HG03159 (cell line): ENCODE measurements around the gene ORM2.

ENCODE experiments used
- ATAC-seq: cut with Tn5 transposase; IDR thresholded peaks from one replicate; pipeline ENCODE4 v1.9.1; 2021; ENCODE audit warnings: mild to moderate bottlenecking, moderate library complexity; ENCODE audit not compliant: unreplicated experiment

Gene ORM2

DNA sequence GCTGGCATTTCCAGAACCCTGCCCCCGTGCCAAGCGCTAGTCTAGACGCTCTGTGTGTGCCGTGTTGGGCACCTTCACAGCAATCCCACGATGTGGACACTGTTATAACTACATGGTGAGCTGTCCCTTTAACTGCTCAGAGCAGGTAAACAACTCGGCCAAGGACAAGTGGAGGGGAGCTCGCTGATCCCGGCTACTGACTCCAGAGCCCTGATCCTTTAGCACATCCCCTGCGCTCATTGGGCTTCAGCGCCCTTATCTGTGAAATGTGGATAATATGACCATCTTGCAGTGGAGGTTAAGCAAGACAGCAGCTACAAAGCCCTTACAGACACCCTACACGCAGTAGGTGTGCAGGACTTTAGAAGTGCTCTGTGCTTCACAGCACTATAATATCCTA lies 16.5 kb downstream of the ORM2 start:
- ATAC-seq, result no peak

DNA sequence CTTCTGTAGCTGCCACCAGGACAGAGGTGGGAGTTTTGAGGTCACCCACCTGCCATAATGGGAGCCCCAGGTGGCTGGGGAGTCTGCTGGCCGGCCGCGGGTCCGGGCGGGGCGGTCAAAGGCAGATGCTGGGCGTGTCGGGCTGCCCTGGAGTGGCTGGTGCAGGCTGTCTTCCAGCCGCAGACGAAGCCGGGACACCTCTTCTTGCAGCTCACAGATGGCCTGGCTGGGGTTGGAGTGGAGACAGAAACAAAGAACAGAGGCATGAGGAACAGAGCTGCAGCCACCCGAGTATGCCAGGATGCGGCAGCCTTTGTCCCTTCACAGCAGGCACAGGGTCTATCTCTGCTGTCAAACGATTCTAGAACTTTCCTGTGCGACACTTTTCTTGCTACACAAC lies 18.0 kb downstream of the ORM2 start:
- no peak for ATAC-seq

DNA sequence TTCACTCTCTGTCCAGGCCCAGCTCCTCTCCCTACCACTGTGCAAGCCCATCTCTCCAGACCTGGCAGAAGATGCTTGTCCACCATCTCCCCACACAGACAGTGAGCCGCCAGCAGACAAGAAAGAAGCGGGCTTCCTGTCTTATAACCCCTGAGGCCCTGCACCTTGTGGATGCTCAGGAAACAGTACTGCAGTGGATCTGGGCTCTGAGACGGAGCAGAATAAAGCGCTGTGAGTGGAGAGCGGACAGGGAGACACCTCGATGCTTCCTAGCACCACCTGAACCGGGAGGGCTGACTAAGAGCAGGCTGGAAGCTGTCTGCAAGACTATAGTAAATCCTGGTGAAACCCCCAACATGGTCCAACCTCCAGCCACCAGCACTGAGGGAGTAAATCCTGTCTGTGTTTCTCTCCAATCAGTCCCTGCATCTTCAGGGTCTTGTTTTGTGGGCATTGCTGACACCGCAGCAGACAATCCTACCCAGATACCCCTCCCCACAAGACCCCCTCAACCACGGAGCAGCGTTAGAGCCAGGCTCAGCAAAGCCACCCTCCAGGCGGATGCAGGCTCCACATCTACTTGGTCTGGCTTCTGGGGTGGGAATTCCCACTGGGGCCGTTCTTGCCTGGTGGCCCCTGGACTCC lies 18.7 kb downstream of the ORM2 start:
- ATAC-seq, result no peak

DNA sequence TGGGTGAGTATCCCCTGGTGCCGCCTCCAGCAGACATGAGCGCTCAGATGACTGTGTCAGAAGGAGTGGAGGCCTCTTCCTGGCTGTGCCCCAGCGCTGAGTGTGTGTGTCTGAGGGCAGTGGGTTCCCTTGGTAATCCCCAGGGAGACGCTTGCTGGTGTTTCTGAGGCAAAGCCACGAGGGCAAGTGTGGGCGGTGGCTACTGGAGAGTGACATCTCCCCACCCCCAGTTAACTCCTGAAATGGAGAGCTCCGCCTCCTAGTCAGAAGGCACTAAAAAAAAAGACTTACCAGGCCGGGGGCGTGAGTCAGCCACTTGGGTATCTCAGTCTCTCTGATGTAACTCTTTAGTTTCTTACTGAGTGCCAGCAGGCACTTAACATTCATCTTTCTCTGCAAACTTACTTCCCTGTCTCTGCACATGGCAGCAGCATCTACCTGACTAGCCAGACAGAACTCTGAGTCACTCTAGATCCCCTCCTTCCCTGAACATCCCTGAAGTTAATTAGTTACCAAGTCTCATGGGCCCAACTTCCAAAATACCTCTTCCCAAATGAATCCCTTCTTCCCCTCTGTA lies 19.3 kb downstream of the ORM2 start:
- peak; percentile 81 for ATAC-seq

DNA sequence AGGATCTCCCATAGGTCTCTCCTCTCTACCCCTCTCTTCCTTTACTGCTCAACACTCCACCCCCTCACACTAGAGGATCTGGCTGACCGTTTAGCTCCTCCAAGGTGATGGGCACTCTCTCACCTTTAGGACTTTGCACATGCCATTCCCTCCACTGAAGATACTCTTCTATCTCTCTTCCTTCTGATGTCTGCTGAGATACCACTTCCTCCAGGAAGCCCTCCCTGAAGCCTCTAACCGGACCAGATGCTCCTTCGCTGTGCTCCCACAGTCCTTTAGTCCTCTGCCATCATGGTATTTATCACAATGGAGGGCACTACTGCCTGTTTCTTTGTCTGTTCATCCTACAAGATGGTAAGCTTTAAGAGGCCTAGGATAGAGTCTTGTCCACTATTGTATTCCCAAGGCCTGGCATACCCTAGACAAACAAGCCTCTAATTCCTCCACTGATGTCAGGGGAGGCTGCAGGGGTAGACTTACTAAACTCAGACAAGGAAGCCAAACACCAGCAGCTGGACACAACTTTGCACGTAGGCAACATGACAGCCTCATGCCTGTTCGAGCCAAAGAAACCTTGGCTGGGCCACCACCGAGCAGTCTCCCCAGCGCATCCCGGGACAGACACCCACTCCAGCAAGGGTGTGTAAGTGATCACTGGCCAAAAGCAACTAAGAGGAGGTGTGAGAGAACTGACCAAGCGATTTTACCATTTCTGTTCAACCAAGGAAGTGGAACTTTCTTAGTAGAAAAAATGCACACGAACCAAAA lies 20.2 kb downstream of the ORM2 start:
- no peak for ATAC-seq

DNA sequence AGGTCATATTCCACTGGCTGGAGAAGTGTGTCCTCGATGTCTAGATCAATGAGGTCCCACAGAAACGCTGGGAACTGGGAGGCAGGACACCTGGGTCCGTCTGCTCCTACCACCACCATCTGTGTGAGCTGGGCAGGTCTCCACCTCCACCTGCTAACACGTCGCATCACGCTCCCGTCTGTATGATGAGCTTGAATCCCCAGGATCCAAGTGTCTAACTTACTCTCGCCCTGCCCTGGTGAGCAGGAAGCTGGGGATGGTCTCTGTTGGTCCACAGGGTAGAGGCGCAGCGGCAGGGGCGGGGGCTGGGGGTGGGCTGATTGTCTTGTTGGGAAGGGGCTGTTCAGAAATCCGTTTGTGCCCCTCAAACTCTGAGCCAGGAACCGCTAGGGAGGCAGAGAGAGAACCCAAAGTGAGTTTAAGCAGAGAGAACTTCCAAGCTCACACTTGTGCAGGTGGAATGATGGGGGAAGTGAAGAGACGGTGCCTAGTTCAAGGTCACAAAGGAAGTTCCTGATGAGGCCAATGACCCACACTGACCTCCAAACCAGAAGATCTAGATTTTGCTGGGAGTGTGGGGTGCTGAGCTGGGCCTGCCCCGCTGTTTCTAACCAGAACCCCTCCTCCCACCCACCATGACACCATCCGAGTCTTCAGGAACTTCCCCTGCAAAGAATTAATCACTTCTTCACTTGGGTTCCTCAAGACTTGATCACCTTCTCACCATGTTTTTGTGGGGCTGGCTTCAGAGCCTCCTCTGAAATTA lies 21.1 kb downstream of the ORM2 start:
- no peak for ATAC-seq

DNA sequence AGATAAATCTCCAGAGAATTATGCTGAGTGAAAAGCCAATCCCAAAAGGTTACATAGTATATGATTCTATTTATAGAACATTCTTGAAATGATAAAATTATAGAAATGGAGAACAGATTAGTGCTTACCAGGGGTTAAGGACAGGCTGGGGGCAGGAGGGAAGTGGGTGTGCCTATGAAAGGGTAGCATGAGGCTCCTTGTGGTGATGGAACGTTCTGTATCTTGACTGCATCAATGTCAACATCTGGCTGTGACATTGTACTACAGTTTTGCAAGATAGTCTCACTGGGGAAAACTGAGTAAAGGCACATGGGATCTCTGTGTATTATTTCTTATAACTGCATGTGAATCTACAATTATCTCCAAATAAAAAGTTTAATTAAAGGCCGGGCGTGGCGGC lies 22.3 kb downstream of the ORM2 start:
- ATAC-seq, result no peak

DNA sequence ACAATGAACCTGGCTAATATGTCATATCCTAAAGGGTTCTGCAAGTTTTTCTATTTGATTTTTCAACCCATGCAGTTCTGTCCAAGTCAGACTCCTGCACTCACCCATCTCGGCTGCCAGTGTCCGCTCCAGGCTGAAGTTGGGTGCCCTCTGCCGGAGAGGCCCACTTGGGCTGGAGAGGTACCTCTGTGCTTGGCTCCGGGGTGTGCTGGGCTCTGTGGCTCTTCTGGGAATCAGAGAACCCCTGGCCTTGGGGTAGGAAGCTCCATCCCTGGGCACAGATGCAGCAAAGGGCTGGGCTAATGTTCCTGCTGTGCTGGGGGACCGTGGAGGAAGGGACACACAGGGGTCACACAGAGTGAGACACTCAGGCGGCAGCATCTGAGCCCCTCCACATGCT lies 26.2 kb downstream of the ORM2 start:
- no peak for ATAC-seq

DNA sequence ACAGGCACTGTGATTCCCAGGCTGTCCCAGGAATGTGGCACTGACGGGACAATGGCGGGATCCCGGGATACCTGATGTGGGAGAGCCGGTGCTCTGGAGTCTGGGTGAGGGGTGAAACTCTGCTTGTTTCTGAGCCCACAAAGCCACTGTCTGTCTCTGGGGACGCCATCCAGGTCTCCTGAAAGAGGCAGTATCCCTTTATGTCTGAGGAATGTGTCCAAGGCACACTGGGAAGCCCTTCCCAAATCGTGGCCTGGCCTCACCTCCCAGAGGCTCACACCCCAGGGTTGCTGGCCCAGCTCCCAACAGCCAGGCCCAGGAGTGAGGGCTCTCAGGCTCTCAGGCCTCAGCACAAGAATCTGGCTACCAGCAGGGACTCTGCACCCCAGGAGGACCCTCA lies 27.1 kb downstream of the ORM2 start:
- ATAC-seq, result no peak

DNA sequence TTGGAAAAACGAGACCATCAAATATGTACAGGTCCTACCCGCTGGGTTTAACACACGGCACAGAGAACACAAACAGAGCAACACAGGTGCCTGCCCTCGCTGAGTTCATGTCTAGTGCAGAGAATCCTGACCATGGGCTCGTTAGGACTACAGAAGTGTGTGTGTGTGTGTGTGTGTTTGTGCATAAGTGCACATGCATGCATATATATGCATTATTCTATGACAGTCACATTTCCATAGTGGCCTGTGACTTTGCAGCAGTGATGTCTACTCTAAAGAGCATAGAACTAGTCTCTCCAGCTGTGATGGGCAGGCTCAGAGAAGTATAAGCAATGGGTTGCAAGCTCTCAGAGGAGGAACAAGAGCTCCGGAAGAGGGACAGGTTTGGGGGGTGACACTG lies 27.7 kb downstream of the ORM2 start:
- ATAC-seq, result no peak

DNA sequence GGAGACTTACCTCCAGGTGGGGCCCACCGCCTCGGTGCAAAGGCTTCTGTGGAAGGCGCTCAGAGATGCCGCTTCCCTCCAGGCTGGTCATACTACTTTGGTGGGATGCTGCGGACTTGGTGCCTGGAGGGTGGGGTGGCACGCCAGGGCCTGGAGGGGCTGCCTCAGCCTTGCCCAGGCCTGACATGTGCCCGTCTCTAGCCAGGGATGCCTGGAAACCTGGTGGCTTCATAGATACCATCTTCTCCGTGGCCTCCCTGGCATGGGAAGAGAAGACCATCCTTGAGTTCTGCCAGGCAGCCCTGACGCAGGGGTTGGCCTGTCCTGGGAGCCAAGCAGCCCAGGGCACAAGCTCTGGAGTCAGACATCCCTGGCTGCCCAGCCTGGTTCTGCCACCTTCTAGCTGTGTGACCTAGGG lies 28.3 kb downstream of the ORM2 start:
- no peak for ATAC-seq

DNA sequence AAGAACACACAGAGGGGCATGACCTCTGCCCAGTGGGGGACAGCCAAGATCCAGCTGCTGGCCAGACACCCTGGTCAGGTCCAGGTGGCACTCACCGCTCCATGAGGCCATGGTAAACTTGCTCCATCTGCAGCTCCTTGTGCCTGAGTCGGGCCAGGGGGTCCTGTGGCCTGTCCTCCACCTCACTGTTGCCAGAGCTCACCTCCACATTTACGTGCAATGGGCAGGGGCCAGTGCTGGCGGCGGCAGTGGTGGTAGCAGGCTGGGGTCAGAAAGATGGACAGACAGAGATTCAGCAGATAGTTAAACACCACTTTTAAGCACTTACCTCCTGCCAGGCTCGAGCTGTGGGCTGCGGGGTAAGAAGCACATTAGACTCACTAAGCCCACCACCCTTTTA lies 30.1 kb downstream of the ORM2 start:
- ATAC-seq, result no peak

DNA sequence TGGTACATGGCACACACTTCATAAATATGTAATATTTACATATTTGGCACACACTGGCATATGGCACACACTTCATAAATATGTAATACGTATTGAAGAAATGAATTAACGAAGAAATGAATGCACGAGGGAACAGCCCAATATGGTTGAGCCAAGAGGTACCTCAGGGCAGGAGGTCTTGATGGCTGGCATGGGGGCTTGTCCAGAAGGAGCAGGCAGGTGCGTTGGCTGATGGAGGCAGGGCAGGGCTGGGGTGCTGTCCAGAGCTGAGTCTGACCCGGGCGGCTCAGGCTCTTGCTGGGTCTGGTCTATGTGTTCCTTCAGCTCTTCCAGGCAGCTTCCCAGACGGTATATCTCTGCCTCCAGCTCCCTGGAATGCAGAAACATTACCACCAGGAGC lies 31.9 kb downstream of the ORM2 start:
- no peak for ATAC-seq

DNA sequence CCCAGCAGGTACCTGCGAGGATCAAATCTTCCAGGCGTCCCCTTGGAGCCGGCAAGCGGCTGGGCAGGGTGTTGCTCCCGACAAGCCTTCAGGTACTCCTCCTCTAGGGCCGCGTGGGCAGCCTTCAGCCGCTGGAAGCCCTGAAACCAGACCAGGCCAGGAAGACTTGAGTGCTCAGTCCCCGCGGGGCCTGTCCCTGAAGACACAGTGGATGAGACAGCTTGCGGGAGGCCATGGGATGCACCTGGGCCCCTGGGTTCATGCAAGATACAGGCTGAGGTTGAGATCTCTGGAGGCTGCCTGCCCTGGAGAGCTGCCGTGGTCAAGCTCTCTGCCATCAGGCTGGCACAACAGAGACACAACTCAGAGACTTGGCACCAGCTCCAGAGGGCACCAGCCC lies 32.7 kb downstream of the ORM2 start:
- no peak for ATAC-seq

DNA sequence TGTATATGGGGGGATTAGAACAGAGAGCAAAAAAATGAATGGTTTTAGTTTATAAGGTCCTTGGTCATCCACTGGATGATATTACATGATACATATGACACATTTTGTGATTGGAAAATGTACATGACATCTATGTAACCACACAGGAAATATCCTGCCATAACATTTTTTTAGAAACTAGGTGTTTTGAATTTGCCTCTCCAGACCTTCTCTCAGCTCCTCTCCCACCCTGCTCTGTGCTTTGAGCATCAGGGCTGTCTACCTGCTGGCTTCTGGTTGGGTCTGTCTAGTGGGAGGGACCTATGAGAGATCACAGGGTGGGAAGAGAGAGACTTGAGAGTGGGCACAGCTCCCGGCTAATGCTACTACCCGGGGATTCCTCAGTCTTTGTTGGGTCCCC lies 33.8 kb downstream of the ORM2 start:
- no peak for ATAC-seq

DNA sequence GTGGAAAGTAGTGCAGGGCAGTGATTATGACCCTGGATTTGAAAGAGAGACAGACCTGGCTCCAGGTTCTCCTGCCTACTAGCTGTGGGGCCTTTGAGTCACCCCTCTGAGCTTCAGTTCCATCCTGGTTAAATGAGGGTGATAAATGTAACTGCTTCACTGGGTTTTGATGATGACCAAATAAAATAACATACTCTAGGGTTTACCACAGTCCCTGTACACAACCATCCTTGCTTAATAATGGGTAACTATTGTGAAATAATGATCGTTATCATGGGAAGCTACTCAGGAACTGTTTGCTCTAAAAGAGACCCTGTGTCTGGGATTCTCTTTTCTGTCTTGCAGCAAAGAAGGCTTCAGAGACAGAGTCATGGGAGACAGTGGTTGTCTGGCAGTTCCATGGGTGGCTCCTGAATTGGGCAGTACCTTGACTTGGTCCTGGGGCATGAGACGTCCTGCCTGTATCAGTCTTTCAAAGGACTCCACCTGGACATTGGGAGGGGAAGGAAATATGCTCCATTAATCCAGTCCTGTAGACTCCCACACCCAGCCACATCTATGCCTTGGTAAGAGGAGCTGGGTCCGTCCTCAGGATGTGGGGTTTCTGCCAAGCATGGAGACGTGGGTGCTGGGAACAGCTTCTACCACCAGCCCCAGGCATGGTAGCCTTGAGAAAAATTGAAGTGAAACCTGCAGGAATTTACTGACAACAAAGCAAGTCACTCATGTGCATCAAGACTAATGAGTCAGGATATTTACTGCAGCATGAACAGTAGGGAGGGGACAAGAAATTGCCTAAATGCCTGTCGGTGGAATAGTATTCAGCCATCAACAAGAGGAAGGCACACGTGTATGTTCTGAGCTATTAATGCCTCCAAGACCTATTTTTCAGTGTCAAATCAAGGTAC lies 34.7 kb downstream of the ORM2 start:
- ATAC-seq, result no peak

DNA sequence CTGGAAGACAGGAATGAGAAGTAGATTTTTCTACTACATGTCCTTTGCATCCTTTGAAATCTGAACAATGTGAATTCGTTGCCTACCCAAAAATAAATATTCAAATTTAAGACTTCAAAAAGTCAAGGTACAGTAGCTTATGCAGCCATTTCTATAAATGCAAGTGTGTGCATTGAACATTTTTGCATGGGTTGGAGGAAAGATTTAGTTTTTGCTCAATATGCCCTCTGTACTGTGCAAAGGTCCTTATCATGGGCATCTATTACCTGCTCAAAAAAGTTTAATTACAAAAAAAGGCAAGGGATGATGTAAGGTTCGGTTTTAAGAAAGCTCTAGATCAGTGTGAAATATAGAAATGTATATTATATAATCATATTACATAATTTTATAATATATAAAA lies 35.5 kb downstream of the ORM2 start:
- no peak for ATAC-seq

DNA sequence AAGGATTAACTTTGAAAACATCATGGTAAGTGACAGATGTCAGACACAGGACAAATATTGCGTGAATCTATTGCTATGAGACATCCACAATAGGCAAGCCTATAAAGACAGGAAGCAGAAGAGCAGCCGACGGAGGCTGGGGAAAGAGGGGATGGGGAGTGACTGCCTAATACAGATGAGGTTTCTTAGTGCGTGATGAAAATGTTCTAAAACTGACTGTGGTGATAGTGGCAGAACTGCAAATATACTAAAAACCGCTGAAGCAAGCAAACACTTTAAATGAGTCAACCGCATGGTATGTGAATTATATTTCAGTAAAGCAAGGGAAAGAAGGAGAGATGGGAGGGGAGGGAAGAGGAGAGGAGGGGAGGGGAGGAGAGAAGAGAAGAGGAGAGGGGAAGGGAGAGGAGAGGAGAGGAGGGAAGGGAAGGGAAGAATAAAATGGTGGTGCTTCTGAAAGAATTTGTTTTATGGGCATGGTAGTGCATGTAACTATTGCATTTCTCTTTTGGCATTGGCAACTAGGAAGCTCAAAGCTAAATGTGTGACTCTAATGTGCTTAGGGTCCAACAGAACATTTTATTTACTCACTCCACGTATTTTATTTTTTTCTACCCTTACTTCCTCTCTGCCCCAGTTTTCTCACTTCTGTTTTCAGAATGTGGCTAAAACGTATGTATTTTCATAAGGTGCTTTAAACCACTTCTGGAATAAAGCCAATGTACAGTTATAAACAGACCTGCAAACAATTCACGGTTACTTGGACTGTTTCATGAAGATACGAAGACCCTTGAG lies 36.9 kb downstream of the ORM2 start:
- peak; percentile 66 for ATAC-seq

DNA sequence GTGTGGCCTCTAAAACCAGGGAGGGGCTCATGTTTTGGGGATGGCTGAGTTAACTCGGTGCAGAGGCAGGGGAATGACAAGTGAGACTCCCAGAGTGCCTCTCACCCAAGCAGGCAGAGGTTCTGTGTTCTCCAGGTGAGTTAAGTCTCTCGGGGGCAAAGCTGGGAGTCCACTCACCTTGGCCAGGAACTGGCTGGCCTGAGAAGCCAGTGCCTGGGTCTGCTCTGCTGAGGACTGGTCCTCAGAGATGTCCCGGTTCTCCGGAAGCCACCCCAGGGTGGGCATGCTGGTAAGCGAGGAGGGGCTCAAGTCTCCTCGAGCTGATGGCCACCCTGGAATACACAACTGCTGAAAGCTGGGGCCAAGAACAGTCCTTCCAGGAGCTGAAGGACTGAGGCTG lies 37.7 kb downstream of the ORM2 start:
- no peak for ATAC-seq
